IPS DF 4.7 (cell line): ENCODE measurements around the gene SLC52A1.
"Not testable (repeated sequence)": the region's sequence is repeated elsewhere in the genome, so short reads cannot be mapped to it uniquely, and the experiment has no call there.

Experiments used
- DNase-seq: peaks from one replicate; pipeline ENCODE4 v3.0.0-alpha.2; 2013; ENCODE audit warnings: low spot score; ENCODE audit errors: extremely low read depth

SLC52A1 gene

DNA sequence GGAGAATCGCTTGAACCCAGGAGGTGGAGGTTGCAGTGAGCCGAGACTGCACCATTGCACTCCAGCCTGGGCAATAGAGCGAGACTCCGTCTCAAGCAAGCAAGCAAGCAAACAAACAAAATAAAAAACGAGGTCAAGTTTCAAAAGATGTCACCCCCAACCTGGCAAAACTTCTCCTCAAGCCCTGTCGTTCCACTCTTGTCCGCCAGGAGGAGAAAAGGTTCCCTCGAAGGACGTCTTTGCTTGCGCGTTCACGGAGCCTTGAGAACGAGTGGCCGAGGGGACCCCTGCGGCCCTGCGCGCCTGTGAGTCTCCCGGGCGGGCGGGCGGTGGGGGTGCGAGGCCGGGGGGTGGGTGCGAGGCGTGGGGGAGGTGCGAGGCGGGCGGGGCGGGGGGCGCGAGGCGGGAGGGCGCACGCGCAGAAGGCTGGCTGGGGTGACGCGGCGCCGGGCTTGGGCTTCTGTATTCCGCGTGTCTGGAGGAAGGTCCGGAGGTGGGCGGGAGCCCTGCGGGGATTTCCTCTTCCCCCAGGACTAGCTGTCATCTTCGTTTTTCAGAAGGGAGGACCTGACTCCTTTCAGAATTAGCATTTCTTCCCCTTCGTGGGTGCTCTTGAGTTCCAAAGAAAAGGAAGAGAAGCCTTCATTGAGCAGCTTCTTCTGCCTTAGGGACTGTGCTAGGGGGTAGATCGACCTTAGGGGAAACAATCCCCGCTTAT lies 3.7 kb downstream of the SLC52A1 start:
- DNase-seq = peak; percentile 71

DNA sequence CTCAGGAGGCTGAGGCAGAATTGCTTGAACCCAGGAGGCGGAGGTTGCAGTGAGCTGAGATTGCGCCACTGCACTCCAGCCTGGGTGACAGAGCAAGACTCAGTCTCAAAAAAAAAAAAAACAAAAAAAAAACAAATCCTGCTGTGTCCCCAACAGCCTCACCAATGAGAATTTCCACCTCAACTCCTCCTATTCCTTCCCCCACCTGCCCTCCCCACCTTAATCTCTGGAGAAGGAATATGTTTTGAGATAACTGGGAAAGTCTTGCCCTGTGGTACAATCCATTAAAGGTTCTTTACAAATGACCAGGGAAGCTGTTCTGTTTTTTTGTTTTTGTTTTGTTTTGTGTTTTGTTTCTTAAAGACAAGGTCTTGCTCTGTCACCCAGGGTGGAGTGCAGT lies 5.1 kb downstream of the SLC52A1 start:
- DNase-seq = not testable (repeated sequence)

DNA sequence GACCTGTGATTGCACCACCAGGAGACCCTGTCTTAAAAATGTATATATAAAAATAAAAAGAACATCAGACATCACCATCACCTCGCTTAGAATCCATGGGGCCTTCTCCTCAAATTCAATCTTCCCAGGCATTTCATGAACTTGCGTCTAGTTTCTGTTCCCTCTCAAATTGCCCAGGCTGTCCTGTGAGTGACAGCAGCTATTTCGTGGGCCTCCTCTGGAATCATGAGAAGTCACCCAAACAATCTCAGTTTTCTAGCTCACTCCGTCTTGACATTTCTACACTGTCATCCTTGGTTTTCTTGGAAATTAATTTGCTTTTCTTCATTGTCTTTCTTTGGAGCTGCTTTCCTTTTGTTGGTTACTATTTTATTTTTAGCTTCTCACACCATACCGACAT lies 7.3 kb downstream of the SLC52A1 start:
- no peak for DNase-seq

DNA sequence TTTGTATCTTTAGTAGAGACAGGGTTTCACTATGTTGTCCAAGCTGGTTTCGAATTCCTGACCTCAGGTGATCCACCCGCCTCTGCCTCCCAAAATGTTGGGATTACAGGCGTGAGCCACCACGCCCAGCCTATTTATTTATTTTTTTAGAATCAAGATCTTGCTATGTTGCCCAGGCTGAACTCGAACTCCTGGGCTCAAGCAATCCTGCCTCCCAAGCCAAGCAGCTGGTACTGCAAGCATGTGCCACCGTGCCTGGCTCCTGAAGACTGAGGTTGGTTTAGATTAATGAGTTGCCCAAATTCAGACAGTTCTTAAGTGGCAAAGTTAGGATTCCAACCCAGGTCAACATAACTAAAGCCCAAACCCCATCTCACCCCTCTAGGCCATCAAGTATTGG lies 7.9 kb downstream of the SLC52A1 start:
- DNase-seq = no peak

DNA sequence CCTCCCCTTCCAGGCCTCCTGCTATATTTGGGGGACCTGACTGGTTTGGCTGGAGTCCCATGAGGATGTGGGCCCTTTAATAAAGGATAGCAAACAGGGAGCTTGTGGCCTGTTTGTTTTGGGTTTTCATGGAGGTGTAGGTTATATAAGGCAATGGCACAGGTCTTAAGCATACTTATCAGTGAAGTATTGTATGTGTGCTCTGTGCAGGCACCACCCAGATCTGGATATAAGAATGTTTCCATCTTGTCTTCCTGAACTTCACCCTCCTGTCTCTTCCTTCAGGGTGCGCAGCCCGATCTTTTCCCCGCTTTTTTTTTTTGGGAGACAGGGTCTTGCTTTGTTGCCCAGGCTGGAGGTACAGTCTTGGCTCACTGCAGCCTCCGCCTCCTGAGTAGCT lies 10.6 kb downstream of the SLC52A1 start:
- no peak for DNase-seq

DNA sequence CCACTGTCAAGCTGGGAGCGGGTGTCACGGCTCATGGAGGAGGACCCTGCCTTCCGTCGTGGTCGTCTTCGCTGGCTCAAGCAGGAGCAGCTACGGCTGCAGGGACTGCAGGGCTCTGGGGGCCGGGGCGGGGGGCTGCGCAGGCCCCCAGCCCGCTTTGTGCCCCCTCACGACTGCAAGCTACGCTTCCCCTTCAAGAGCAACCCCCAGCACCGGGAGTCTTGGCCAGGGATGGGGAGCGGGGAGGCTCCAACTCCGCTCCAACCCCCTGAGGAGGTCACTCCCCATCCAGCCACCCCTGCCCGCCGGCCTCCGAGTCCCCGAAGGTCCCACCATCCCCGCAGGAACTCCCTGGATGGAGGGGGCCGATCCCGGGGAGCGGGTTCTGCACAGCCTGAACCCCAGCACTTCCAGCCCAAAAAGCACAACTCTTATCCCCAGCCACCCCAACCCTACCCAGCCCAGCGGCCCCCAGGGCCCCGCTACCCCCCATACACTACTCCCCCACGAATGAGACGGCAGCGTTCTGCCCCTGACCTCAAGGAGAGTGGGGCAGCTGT lies 11.6 kb downstream of the SLC52A1 start:
- DNase-seq = no peak

DNA sequence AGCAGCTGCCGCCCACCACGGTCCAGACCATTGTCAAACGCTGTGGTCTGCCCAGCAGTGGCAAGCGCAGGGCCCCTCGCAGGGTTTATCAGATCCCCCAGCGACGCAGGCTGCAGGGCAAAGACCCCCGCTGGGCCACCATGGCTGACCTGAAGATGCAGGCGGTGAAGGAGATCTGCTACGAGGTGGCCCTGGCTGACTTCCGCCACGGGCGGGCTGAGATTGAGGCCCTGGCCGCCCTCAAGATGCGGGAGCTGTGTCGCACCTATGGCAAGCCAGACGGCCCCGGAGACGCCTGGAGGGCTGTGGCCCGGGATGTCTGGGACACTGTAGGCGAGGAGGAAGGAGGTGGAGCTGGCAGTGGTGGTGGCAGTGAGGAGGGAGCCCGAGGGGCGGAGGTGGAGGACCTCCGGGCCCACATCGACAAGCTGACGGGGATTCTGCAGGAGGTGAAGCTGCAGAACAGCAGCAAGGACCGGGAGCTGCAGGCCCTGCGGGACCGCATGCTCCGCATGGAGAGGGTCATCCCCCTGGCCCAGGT lies 13.0 kb downstream of the SLC52A1 start:
- no peak for DNase-seq

DNA sequence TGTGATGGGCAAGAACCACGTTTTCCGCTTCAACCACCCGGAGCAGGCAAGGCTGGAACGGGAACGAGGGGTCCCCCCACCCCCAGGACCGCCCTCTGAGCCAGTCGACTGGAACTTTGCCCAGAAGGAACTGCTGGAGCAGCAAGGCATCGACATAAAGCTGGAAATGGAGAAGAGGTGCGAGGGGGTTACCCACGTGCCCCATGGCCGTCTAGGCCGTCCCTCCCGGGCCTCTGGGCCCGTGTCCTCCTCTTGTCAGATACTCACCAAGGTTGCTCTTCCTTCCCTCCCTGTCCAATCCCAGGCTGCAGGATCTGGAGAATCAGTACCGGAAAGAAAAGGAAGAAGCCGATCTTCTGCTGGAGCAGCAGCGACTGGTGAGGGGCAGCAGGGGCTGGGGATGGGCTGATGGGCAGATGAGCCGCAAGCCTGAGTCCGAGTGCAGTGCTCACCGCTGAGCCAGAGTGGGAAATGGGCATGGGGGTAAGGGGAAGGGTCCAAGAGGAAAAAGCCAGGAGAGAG lies 14.7 kb downstream of the SLC52A1 start:
- DNase-seq = no peak

DNA sequence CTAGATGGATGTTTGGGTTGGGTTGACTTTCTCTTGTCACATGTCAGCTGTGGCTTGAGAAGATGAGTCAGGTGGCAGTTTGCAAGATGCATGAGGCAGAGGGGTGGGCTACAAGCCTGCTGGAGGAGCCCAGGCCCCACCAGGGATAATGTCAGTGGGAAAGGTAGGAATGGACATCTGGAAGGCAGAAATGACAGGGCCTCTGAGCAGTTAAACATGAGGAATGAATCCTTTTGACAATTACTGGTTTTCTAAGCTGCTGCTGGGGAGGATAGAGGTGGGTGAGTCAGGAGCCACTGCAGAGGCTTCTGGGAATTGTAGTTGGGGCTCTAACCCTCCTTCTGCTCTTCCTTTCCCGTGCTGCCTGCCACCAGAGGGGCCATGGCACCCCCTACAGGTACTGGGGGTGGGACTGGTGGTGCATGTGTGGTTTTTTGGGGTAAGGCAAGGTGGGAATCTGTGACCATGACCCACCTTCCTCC lies 15.7 kb downstream of the SLC52A1 start:
- no peak for DNase-seq

DNA sequence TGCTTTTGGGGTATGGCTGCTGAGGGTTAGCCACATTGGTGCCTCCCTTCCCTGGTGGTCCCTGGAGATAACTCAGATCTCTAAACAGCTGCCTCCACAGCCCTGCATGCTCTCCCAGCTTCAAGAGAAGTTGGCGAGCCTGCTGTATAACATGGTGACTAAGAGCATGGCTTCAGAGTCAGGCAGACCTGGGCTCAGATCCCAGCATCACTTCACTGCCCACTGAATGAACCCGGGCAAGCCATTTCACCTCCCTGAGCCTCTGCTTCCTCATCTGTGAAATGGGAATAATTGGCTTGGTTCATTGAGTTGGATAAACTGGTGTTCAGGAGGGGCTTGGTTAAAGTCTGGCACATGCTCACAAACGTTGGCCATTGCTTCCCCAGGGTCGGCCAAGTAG lies 20.9 kb downstream of the SLC52A1 start:
- no peak for DNase-seq

DNA sequence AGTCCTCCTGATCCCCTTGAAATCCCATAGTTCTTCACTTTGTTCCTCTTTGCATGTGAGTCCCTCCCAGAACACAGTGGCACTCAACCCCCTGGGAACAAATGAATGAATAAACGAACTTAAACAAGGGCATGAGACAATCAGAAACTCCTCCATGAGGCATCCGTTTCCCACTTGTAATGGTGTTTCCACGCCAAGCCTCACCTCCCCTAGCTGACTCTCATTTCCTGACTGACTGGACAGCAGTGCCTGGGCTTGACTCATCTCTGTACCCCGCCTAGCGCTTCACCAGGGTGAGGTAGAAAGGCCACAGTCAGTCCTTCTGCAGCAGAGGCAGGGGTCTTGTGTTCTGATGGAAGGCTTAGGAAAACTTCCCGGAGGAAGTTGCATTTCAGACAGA lies 23.3 kb downstream of the SLC52A1 start:
- no peak for DNase-seq

DNA sequence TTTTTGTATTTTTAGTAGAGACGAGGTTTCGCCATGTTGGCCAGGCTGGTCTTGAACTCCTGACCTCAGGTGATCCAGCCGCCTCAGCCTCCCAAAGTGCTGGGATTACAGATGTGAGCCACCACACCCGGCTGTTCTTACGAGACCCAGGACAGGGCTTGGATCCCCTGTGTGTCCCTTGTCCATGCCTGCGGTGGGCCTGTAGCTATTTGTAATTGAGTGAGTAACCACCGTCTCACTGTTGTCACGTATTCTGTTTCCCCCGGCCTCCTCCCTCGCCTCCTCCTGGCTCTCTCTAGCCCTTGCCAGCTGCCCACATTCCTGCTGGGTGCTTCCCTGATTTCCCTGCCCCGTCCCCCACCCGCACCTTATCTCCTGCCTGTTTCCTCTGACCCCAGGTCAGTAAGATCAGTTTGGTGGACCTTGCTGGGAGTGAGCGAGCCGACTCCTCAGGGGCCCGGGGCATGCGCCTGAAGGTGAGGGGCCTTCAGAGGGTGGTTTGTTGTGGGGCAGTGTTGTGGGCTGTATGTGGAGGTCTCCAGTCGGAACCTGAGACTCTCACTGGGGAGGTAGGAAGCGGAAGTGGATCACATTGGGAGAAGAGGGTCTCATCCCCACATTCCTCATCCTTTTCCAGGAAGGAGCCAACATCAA lies 31.9 kb downstream of the SLC52A1 start:
- DNase-seq = no peak

DNA sequence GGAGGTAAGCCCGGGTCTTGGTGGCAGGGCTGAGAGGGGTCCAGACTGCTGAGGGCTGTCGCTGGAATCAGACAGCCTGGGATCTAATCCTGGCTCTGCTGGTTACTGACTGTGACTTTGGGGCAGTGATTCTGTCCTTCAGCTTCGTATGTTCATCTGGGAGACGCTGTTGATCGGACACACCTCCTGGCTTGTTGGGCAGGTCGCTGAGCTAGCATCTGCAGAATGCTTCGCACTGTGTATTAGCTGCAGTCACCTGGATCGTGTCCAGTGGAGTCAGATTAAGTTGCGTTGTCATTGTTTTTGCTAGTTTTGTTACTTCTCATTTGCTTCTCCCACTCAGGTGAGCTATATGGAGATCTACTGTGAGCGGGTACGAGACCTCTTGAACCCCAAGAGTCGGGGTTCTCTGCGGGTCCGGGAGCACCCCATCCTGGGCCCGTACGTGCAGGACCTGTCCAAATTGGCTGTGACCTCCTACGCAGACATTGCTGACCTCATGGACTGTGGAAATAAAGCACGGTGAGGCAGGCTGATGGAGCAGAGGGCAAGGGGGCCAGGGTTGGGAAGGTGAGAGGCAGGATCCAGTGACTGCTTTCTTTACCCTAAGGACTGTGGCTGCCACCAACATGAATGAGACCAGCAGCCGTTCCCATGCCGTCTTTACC lies 33.0 kb downstream of the SLC52A1 start:
- no peak for DNase-seq

DNA sequence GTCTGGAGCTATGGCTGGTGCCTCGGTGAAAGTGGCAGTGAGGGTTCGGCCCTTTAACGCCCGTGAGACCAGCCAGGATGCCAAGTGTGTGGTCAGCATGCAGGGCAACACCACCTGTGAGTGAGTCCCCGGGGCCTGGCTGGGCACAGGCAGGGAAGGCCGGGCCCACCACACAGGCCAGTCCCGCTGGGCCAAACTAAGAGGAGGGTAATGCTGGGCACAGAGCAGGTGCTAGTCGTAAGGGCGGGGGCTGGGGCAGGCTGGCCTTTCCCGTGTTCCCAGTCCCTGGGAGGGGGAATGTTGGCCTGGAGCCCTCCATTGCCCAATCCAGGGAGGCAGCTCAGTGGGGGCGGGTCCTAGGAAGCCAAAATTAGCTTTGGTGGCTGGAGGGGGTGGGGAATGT lies 35.0 kb downstream of the SLC52A1 start:
- DNase-seq = no peak

DNA sequence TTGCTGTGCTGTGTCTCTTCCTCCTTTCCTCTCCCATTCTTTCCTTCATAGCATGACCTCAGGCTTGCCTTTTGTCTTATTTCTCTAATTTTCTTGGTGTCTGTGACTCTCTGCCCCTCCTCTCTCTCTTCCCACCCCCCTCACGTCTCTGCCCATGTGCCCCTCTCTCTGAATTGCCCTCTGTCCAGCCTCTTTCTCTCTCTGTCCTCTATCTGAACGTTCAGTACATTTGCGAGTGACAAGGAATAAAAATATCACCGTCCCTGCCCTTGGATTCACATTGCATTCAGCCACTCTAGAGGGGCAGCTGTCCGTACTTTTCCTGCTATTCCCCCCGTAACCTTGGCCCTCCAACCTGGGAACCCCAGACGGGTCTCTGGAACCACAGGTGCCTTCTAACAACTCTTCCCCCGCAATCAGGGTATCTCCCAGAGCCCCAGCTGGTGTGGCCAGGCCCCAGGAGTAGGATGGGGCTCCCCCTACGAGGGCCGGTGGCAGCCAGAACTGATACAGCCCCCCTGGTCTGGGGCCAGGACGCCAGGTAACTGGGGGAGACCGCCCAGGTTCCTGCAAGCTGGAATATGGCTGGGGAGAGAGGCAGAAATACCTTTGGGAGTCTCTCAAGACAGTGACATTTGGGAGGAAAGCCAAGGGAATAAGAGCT lies 35.7 kb downstream of the SLC52A1 start:
- no peak for DNase-seq

DNA sequence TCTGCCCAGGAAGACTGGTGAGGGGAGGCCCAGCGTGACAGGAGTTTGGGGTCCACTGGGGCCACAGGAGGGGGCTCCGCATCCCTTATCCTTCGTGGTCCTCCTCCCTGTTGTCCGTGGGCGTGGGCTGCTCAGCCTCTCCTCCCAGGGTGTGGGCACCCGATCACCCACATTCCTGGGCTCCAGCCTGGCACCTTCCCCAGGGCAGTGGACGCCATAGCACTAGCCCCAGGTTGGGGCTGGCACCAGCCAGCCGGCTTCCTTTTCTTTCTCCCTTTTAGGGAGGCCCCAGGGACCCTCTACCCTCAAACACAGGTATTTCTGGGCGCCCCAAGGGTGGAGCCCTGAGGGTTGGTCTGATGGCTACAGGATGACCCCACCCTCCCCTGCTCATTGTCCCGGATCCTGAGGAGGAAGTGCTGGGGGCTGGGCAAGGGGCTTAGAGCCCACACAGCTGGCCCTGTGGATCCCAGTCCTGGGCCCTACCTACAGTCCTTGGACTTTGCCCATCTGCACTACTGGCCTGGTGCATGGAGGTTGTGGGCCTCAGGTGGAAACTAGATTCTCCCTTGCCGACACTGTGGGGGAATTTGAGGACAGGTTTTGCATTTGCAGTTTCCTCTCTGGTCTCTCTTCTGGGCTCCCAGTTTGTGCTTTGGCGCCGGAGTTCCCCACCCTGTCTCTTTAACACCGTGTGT lies 36.3 kb downstream of the SLC52A1 start:
- DNase-seq = no peak

DNA sequence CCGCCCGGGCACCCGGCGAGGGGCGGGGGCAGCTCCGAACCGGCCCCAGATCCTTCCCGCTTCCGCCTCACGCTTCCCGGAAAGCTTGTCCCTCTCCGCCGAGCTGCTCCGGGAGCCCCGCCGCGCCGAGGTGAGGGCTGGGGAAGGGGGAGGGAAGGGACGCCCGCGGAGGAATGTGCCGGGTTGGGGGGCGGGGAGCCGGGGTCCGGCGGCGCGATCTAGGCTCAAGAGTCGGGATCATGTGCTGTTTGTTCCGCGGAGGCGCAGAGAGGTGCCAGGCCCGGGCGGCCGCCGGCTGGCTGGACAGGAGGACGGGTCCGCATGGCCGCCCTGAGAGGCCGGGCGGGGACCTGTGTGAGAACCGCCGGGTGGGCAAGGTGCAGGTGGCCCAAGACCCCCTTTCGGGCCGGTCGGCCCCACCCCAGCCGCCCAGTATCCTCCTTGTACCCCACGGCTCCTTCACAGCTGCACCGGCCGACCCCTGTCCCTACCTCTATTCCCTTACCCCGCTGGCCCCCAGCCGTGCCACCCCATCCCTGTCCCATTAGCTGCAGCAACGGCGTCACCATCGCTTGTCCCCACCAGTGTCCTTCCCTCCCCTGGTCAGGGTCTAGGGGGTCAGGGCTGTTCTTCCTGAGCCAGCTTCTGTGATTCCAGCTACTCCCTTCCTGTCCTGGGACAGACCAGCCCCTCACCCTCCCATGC lies 37.0 kb downstream of the SLC52A1 start:
- DNase-seq = no peak

DNA sequence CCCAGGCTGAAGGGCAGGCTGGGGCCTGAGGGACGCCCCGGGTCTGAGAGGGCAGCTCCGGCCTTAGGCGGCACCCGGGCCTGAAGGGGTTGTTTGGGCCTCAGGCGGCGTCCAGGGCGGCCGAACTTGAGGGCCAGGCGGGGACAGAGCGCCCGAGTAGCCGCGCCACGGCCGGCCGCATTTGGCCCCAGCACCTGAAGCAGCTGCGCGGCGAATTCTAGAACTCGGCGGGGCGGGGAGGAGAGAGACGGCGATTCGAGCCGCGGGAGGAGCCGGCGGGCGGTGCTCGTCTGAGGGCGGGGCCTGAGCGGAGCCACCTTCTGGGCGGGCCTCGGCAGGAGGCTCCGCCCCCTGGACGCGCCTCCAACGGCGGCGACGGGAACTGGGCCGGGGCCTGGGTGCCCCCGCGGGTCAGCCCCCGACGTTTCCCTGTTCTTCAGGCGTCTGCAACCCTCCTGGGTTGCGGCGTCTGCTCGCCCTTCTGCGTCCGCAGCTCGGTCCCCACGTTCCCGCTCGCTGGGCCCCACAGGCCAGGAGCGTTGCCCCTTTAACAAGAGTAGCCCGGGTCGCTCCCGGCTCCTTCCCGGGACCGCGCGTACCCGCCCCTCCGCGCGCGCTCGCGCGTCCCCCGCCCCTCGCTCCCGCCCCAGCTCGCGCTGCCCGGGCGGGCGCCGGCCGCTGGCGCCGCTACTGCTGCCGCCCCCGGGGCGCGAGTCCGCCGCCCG lies 37.8 kb downstream of the SLC52A1 start, which contains the start of the genes INCA1 and KIF1C:
INCA1 (minus strand) TSS at position 221 of the 725 bp plus-strand sequence. CDS start 3,085 bp downstream, outside the sequence.
KIF1C (plus strand) TSS at position 649 of the 725 bp plus-strand sequence. CDS start 2,297 bp downstream, outside the sequence.
- no peak for DNase-seq

DNA sequence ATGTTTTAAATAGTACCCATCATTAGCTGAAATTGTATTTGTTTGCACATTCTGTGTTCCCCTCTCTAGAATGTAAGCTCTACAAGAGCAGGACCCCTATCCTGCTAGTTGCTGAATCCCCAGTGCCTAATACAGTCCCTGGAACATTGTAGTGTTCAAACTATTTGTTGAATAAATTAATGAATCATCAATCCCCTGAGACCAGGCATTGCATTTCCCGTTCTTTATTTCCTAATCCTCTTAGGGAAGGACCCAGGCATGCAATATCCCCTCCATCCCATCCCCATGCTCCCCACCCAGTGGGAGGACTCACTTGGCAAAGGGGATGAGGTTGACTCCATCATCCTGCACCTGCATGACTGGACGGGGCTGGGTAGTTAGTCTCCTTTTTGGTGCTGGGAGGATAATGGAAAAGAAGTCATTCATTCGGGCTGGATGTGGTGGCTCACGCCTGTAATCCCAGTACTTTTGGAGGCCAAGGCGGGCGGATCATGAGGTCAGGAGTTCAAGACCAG lies 41.1 kb downstream of the SLC52A1 start:
- no peak for DNase-seq
